ENCODE results near the gene TMEM198. TPM values are rescaled to one million over a fixed set of nuclear protein-coding genes. Genes with fewer than 3 reads are reported as not detected.
A peak's percentile ranks its signal among the peaks of the same experiment; 100 is the strongest.

The TMEM198 gene
- total and polyA plus RNA-seq, 4 donors, result 1.3 to 7.1 (median 4.3) TPM

DNA sequence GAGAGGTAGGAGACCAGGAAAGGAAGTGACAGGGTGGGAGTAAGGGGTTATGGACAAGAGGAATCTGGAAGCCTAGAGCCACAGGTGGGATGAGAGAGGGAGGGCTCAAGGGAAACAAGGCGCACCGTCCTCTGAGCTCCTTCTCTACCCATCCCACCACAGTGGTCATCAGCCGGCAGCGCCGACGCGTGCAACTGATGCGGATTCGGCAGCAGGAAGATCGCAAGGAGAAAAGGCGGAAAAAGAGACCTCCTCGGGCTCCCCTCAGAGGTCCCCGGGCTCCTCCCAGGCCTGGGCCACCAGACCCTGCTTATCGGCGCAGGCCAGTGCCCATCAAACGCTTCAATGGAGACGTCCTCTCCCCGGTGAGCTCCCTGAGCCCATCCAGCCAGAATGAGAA is 5.2 kb downstream of the TMEM198 start:
- 94% methylated on average over 18 of the region's 18 CpGs for WGBS, 2 donors
- DNase-seq (no peak), ATAC-seq (ENCODE audit: insufficient read depth, low FRiP score) (no peak)
- no peak overlapping the region for H3K9ac ChIP-seq (ENCODE audit: insufficient read depth in 1 of 2, low read length in 2 of 2)
- no peak for TF ChIP-seq CTCF (IDR thresholded peaks at IDR 0.05; ENCODE audit: control extremely low read depth, extremely low read depth)
- no peaks in the 10 kb centered on the region for H3K9me3 ChIP-seq (ENCODE audit: control insufficient read depth in 4 of 4, insufficient read depth in 3 of 4, low read length in 3 of 4)
- peaks cover 0 to 5% (median 3%) of the 10 kb centered on the region in 3 donors for H3K27me3 ChIP-seq (ENCODE audit: control insufficient read depth in 3 of 3, insufficient read depth in 3 of 3, low read length in 2 of 3)
- H3K4me3 ChIP-seq, result no peak overlapping the region
- peaks cover 0 to 19% (median 9%) of the 10 kb centered on the region in 5 donors for H3K4me1 ChIP-seq (ENCODE audit: control insufficient read depth in 5 of 5, insufficient read depth in 5 of 5, low read length in 5 of 5)
- peaks cover 0 to 2% (median under 1%) of the 10 kb centered on the region in 4 donors for H3K36me3 ChIP-seq (ENCODE audit: control insufficient read depth in 4 of 4, insufficient read depth in 4 of 4, low read length in 4 of 4)
- H3K27ac ChIP-seq (ENCODE audit: low read depth in 1 of 2, low read length in 1 of 2), result no peak overlapping the region

DNA sequence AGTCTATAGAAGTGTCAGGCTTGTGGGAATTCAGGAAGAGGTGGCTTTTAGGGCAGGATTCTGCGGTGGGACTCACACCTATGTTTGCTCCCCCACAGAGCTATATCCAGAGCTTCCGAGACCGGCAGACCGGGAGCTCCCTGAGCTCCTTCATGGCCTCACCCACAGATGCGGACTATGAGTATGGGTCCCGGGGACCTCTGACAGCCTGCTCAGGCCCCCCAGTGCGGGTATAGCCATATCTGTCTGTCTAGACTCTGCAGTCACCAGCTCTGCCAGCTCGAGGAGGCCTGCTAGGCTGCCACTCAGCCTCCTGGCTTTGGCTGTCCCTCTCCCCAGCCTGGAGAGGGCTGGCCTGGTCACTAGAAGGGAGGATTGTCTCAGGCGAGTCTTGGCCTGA is 5.8 kb downstream of the TMEM198 start:
- H3K4me3 ChIP-seq, result no peak overlapping the region
- H3K27ac ChIP-seq (ENCODE audit: low read depth in 1 of 2, low read length in 1 of 2), result no peak overlapping the region
- ATAC-seq (ENCODE audit: insufficient read depth, low FRiP score), result no peak
- peaks cover 0 to 2% (median 0%) of the 10 kb centered on the region in 4 donors for H3K9me3 ChIP-seq (ENCODE audit: control insufficient read depth in 4 of 4, insufficient read depth in 3 of 4, low read length in 3 of 4)
- TF ChIP-seq CTCF (IDR thresholded peaks at IDR 0.05; ENCODE audit: control extremely low read depth, extremely low read depth), result no peak
- DNase-seq, result no peak
- H3K27me3 ChIP-seq (ENCODE audit: control insufficient read depth in 3 of 3, insufficient read depth in 3 of 3, low read length in 2 of 3), result peaks cover 0 to 5% (median 3%) of the 10 kb centered on the region in 3 donors
- 90 to 91% methylated on average over 9 of the region's 9 CpGs for WGBS, 2 donors
- H3K4me1 ChIP-seq (ENCODE audit: control insufficient read depth in 5 of 5, insufficient read depth in 5 of 5, low read length in 5 of 5), result peaks cover 0 to 13% (median 3%) of the 10 kb centered on the region in 5 donors
- peaks cover 0 to 2% (median under 1%) of the 10 kb centered on the region in 4 donors for H3K36me3 ChIP-seq (ENCODE audit: control insufficient read depth in 4 of 4, insufficient read depth in 4 of 4, low read length in 4 of 4)
- no peak overlapping the region for H3K9ac ChIP-seq (ENCODE audit: insufficient read depth in 1 of 2, low read length in 2 of 2)

DNA sequence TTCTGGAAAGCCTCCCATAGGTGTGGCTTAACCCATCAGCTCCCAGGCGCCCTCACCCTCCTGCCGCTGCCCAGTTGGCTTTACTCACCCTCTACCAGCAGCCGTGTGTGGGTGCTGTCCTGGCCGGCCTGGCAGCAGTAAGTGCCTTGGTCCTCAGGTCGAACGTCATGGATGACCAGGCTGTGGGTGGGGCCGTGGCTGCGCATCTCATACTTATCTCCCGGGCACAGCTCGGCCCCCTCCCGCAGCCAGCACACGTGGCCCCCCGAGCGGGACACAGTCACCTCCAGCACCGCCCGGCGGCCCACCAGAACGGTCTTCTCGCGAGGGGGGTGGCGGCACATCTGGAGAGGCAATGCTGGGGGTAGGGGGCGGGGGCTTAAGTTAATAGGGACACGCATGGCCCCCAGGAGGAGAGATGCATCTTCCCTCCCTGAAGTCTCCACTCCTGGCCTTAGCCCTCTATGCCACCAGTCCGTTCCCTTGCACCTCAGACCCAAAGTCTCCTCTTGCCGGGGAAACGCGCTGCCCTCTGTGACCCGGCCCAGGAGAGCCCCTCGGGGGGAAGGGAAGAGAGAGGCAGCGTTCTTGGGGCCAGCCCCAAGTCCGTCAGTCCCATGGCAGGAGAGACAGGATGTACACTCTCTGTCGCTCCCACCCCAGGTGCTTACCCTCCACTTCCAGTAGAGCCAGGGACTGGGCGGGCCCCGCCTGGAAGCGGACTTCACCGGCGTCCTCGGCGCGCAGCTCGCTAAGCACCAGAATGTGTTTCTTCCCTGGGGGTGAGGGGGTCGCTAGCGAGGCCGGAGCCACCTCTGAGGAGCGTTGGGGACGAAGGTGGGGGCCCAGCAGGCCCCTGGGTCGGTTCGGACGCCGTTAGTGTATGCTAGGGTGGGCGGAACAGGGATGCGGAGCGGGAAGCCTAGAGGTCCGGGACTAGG is 7.9 kb downstream of the TMEM198 start:
- TF ChIP-seq CTCF (IDR thresholded peaks at IDR 0.05; ENCODE audit: control extremely low read depth, extremely low read depth), result no peak
- no peak overlapping the region for H3K27ac ChIP-seq (ENCODE audit: low read depth in 1 of 2, low read length in 1 of 2)
- ATAC-seq (ENCODE audit: insufficient read depth, low FRiP score), result peak; percentile 9
- H3K27me3 ChIP-seq (ENCODE audit: control insufficient read depth in 3 of 3, insufficient read depth in 3 of 3, low read length in 2 of 3), result peaks cover 0 to 5% (median 3%) of the 10 kb centered on the region in 3 donors
- DNase-seq, result peak in 1 of 3 donors; percentile 22
- 4 to 6% methylated on average over 53 to 54 of the region's 54 CpGs for WGBS, 2 donors
- peaks cover 0 to 4% (median 1%) of the 10 kb centered on the region in 4 donors for H3K36me3 ChIP-seq (ENCODE audit: control insufficient read depth in 4 of 4, insufficient read depth in 4 of 4, low read length in 4 of 4)
- H3K9ac ChIP-seq (ENCODE audit: insufficient read depth in 1 of 2, low read length in 2 of 2), result no peak overlapping the region
- peaks cover 0 to 10% (median 3%) of the 10 kb centered on the region in 5 donors for H3K4me1 ChIP-seq (ENCODE audit: control insufficient read depth in 5 of 5, insufficient read depth in 5 of 5, low read length in 5 of 5)
- H3K4me3 ChIP-seq, result peak overlapping the region; percentile 17
- H3K9me3 ChIP-seq (ENCODE audit: control insufficient read depth in 4 of 4, insufficient read depth in 3 of 4, low read length in 3 of 4), result peaks cover 0 to 2% (median 0%) of the 10 kb centered on the region in 4 donors

Measured in lung (tissue), 12 donors.